Type B pancreatic cell (in vitro differentiated cells): ENCODE results near the gene EFEMP1. TPM values are rescaled to one million over a fixed set of nuclear protein-coding genes. Genes with fewer than 3 reads are reported as not detected.
"Not testable (repeated sequence)": the region's sequence is repeated elsewhere in the genome, so short reads cannot be mapped to it uniquely, and the experiment has no call there.

Experiments
- DNase-seq: peaks from one replicate; pipeline ENCODE4 v3.0.0; 2021; ENCODE audit warnings: mixed read lengths; ENCODE audit not compliant: unreplicated experiment; ENCODE audit errors: extremely low spot score
- H3K27ac Mint-ChIP-seq: 2 replicates; pipeline ENCODE4 v1.8.0; 2021; ENCODE audit warnings: mild to moderate bottlenecking, mixed read lengths
- H3K27me3 Mint-ChIP-seq: 2 replicates; pipeline ENCODE4 v1.8.0; 2021; ENCODE audit warnings: mixed read lengths
- H3K36me3 Mint-ChIP-seq: 2 replicates; pipeline ENCODE4 v1.8.0; 2021; ENCODE audit warnings: mixed read lengths
- H3K4me1 Mint-ChIP-seq: one replicate; pipeline ENCODE4 v1.8.0; 2021; ENCODE audit warnings: mixed read lengths; ENCODE audit not compliant: unreplicated experiment
- H3K4me3 Mint-ChIP-seq: 2 replicates; pipeline ENCODE4 v1.8.0; 2021; ENCODE audit warnings: mild to moderate bottlenecking, mixed read lengths
- H3K9me3 Mint-ChIP-seq: 2 replicates; pipeline ENCODE4 v1.8.0; 2021; ENCODE audit warnings: mixed read lengths
- total RNA-seq: library from RNA; stranded (reverse); gene quantifications from 2 replicates; pipeline ENCODE4 v1.2.1, GENCODE V29; 2021; ENCODE audit warnings: low replicate concordance
- TF ChIP-seq, protein P1 (sequence below): fragments of 200-600 bp; sonication (generic); conservative IDR thresholded peaks from 2 replicates; pipeline ENCODE4 v1.5.0; 2021; ENCODE audit warnings: antibody characterized with exemption, mild to moderate bottlenecking

The EFEMP1 gene
- total RNA-seq, 1 donor from 2014 or later = 92.5 TPM

DNA sequence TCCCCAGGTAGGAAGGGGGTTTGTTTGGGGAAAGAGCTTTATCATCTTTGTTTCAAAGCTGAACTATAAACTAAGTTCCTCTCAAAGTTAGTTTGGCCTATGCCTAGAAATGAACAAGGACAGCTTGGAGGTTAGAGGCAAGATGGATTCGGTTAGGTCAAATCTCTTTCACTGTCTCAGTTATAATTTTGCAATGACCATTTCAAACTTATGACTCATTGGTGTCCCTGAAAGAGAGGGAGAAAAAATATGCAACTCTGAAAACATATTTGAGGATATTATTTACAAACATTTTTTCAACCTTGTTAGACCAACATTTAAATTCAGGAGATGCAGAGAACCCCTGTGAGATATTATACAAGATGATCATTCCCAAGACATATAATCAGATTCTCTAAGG, 95.7 kb downstream of the EFEMP1 start:
- DNase-seq = no peak
- Mint-ChIP-seq H3K9me3 (no peaks in the 10 kb centered on the region), H3K4me3 (no peak overlapping the region), H3K36me3 (no peaks in the 10 kb centered on the region), H3K4me1 (no peaks in the 10 kb centered on the region), H3K27me3 (no peaks in the 10 kb centered on the region), H3K27ac (no peak overlapping the region)
- TF ChIP-seq, protein P1, sequence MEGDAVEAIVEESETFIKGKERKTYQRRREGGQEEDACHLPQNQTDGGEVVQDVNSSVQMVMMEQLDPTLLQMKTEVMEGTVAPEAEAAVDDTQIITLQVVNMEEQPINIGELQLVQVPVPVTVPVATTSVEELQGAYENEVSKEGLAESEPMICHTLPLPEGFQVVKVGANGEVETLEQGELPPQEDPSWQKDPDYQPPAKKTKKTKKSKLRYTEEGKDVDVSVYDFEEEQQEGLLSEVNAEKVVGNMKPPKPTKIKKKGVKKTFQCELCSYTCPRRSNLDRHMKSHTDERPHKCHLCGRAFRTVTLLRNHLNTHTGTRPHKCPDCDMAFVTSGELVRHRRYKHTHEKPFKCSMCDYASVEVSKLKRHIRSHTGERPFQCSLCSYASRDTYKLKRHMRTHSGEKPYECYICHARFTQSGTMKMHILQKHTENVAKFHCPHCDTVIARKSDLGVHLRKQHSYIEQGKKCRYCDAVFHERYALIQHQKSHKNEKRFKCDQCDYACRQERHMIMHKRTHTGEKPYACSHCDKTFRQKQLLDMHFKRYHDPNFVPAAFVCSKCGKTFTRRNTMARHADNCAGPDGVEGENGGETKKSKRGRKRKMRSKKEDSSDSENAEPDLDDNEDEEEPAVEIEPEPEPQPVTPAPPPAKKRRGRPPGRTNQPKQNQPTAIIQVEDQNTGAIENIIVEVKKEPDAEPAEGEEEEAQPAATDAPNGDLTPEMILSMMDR = no peak

DNA sequence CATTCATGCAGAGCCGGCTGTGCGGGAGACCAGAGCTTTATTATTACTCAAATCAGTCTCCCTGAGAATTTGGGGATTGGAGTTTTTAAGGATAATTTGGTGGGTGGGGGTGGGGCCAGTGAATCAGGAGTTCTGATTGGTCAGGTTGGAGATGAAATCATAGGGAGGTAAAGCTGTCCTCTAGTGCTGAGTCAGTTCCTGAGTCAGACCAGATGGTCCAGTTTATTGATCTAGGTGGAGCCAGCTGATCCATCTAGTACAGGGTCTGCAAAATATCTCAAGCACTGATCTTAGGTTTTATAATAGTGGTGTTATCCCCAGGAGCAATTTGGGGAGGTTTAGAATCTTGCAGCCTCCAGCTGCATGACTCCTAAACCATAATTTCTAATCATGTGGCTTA, 96.2 kb downstream of the EFEMP1 start:
- H3K36me3 Mint-ChIP-seq, H3K4me3 Mint-ChIP-seq, H3K9me3 Mint-ChIP-seq, H3K27ac Mint-ChIP-seq, DNase-seq, H3K27me3 Mint-ChIP-seq, H3K4me1 Mint-ChIP-seq: not testable (repeated sequence)

DNA sequence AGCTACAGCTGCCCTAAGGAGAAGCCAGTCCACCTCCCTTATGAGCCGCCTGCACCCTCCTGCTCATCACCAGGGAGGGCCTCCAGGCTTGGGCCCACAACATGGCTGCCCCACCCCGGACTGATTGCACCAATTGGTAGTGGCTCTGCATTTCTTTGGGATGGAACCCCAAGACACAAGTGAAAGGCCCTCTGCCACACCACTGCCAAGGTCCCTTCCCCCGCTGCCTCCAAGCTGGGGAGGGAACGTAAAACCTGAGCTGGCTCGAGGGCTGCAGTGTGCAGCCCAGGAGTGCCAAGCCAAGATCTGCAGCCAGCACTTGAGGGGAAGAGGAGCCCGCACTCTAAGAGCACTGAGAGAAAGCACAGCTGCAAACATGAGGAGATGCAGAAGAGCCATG, 97.3 kb downstream of the EFEMP1 start:
- Mint-ChIP-seq H3K27me3 (no peaks in the 10 kb centered on the region), H3K27ac (no peak overlapping the region), H3K4me3 (no peak overlapping the region), H3K36me3 (no peaks in the 10 kb centered on the region), H3K9me3 (no peaks in the 10 kb centered on the region), H3K4me1 (no peaks in the 10 kb centered on the region)
- no peak for DNase-seq
- TF ChIP-seq, protein P1 = no peak

DNA sequence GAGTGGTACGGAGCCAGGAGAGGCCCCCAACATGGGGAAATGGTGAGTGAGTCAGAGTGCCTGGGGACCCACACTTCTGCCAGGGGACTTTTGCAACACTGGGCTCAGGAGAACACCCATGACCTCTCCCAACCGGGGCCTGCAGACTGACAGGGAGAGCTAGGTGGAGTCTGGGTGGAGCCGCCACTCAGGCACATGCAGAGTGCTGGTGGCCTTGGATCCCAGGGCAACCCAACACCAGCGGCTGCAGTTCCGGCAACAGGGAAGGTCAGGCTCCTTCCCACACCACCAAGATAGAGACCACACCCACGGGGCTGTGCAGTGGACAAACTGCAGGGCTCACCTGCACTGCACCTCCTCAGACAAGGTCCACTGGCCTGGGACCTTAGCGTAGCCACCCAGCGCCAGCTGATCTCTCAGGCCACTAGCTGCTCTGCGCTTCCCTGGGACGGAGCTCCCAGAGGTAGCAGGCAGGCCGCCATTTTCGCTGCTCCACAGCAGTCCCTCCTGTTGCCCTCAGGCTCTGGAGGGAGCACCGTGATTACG, 99.0 kb downstream of the EFEMP1 start:
- TF ChIP-seq, protein P1 = no peak

More for the DNA sequence above, 99.0 kb downstream of the EFEMP1 start:
- H3K36me3 Mint-ChIP-seq = no peaks in the 10 kb centered on the region
- no peak overlapping the region for H3K4me3 Mint-ChIP-seq
- H3K4me1 Mint-ChIP-seq = no peaks in the 10 kb centered on the region
- no peak overlapping the region for H3K27ac Mint-ChIP-seq
- H3K27me3 Mint-ChIP-seq = no peaks in the 10 kb centered on the region
- H3K9me3 Mint-ChIP-seq = no peaks in the 10 kb centered on the region
- DNase-seq = no peak

Other genes with a start within 250 kb of the EFEMP1 start
- gene PNPT1, start 229.9 kb downstream of the EFEMP1 start, total RNA-seq = 21.6 and 29.0 TPM in 2 replicates